Gastroesophageal sphincter (tissue), 4 donors: ENCODE measurements around the gene PCMTD2. TPM values are rescaled to one million over a fixed set of nuclear protein-coding genes. Genes with fewer than 3 reads are reported as not detected.

Experiments
- ATAC-seq: fragments of 150-250 bp; one replicate; pipeline ENCODE4 v1.9.1; 2016; ENCODE audit warnings: mild to moderate bottlenecking, moderate library complexity
- H3K27ac ChIP-seq, 4 donors: fragments of 200-600 bp; sonication (generic) in 3 of 4; 1 replicate in 3 of 4; 2 replicates in 1 of 4; pipeline ENCODE4 v1.5.1; 2016 to 2019
- H3K27me3 ChIP-seq: fragments of 200-600 bp; sonication (generic); one replicate; pipeline ENCODE4 v1.5.1; 2019
- H3K36me3 ChIP-seq, 2 donors: fragments of 200-600 bp; sonication (generic); one replicate each; pipeline ENCODE4 v1.5.1; 2019; ENCODE audit warnings: control low read depth in 1 of 2
- H3K4me1 ChIP-seq, 3 donors: fragments of 200-600 bp; sonication (generic); 1 replicate in 2 of 3; 2 replicates in 1 of 3; pipeline ENCODE4 v1.5.1; 2016 to 2019; ENCODE audit warnings: control low read depth in 2 of 3
- H3K4me3 ChIP-seq, 2 donors: fragments of 200-600 bp; sonication (generic); one replicate each; pipeline ENCODE4 v1.5.1; 2019; ENCODE audit warnings: mild to moderate bottlenecking in 1 of 2, moderate library complexity in 1 of 2
- H3K9me3 ChIP-seq, 3 donors: fragments of 200-600 bp; sonication (generic); one replicate each; pipeline ENCODE4 v1.5.1; 2017 to 2019; ENCODE audit warnings: control low read depth in 2 of 3
- CTCF ChIP-seq, 4 experiments: fragments of 200-600 bp in 2 of 4; fragments of 450-650 bp in 2 of 4; sonication (generic) in 1 of 4; IDR thresholded peaks; one replicate each; pipeline ENCODE4 v1.5.1; 2017 to 2019; ENCODE audit warnings: antibody characterized with exemption in 4 of 4, mild to moderate bottlenecking in 2 of 4, moderate library complexity in 2 of 4
- EP300 ChIP-seq: sonication (generic); formaldehyde crosslinking; IDR thresholded peaks from one replicate; pipeline ENCODE4 v1.6.1; 2017; ENCODE audit warnings: antibody characterized with exemption, mild to moderate bottlenecking
- POLR2A ChIP-seq, 2 donors: fragments of 450-650 bp; IDR thresholded peaks; one replicate each; pipeline ENCODE4 v1.6.1; 2017; ENCODE audit warnings: antibody characterized with exemption in 2 of 2, mild to moderate bottlenecking in 2 of 2, moderate library complexity in 1 of 2
- POLR2AphosphoS5 ChIP-seq: sonication (generic); formaldehyde crosslinking; IDR thresholded peaks from one replicate; pipeline ENCODE4 v1.6.1; 2017; ENCODE audit warnings: antibody characterized with exemption
- WGBS, 2 donors: methylation state at CpG; one replicate each; pipeline ENCODE4 v1.1.5; 2018; ENCODE audit warnings: low coverage in 1 of 2; 5-methylcytosine and 5-hydroxymethylcytosine counted together
- total RNA-seq, 4 donors: library from RNA; depleted of rRNA; stranded (reverse); fragments of >200 nt; gene quantifications; one replicate each; pipeline ENCODE4 v1.1.0, GENCODE V29; 2016

Gene PCMTD2
- total RNA-seq, 4 donors from 2014 or later, result 46.0 to 70.0 (median 48.1) TPM

- H3K4me1 ChIP-seq, result no peaks in the 10 kb centered on the region
- 91 to 95% methylated on average over 21 to 34 of the region's 53 CpGs for WGBS, 2 donors
- H3K27me3 ChIP-seq, result no peaks in the 10 kb centered on the region
- ATAC-seq, result no peak
- peaks cover 0 to 66% of the 10 kb centered on the region in 2 donors for H3K36me3 ChIP-seq
- H3K9me3 ChIP-seq, result no peaks in the 10 kb centered on the region
- H3K27ac ChIP-seq, result no peak overlapping the region
- TF ChIP-seq POLR2AphosphoS5, result no peak
- TF ChIP-seq POLR2A (IDR thresholded peaks at IDR 0.05), result no peak
- TF ChIP-seq EP300, result no peak
- no peak for TF ChIP-seq CTCF (IDR thresholded peaks at IDR 0.05)
- H3K4me3 ChIP-seq, result no peak overlapping the region
These were observed 14.3 kb downstream of the PCMTD2 start for GRCh38 chr20:64269604-64270411.

DNA sequence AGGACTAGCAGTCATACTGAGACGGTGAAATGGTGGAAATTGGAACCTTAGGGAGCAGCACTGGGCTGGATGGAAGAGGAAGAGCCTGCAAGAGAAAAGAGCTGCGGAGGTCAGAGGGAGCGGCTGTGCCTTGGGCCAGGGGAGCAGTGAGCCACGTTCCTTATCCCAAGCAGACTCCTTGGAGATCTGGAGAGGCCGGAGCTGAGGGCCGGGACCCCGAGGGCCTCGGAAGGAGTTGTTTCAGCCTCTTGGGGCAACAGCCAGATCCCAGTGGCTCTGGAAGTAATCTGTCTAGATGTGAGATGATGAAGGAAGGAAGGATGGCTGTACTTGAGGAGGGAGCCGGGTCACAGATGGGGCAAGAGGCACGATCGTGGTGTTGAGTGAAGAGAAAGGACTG lies 16.1 kb downstream of the PCMTD2 start:
- WGBS, 2 donors, result 92% methylated on average over 11 of the region's 11 CpGs; no CpG with 5 or more reads in 1 of the 2 donors
- no peaks in the 10 kb centered on the region for H3K9me3 ChIP-seq
- H3K4me1 ChIP-seq, result no peaks in the 10 kb centered on the region
- no peak overlapping the region for H3K27ac ChIP-seq
- H3K36me3 ChIP-seq, result peaks cover 0 to 51% of the 10 kb centered on the region in 2 donors
- H3K4me3 ChIP-seq, result no peak overlapping the region
- no peak for ATAC-seq
- no peak for TF ChIP-seq POLR2AphosphoS5
- no peak for TF ChIP-seq POLR2A (IDR thresholded peaks at IDR 0.05)
- TF ChIP-seq EP300, result no peak
- no peak for TF ChIP-seq CTCF (IDR thresholded peaks at IDR 0.05)
- no peaks in the 10 kb centered on the region for H3K27me3 ChIP-seq

DNA sequence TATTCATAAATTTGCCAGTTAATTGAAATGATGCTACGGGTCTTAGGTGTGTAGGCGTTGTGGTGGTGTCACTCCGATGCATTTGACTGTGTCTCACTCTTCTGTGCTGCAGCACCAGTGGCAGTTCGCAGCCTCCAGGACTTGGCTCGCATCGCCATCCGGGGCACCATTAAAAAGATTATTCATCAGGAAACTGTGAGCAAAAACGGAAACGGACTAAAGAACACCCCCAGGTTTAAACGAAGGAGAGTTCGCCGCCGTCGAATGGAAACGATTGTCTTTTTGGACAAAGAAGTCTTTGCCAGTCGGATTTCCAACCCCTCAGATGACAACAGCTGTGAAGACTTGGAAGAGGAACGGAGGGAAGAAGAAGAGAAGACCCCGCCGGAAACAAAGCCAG lies 17.6 kb downstream of the PCMTD2 start:
- no peak overlapping the region for H3K4me3 ChIP-seq
- H3K27ac ChIP-seq, result no peak overlapping the region
- H3K36me3 ChIP-seq, result peaks cover 0 to 48% of the 10 kb centered on the region in 2 donors
- no peaks in the 10 kb centered on the region for H3K27me3 ChIP-seq
- no peaks in the 10 kb centered on the region for H3K4me1 ChIP-seq
- ATAC-seq, result no peak
- no peak for TF ChIP-seq POLR2A (IDR thresholded peaks at IDR 0.05)
- TF ChIP-seq POLR2AphosphoS5, result no peak
- no peak for TF ChIP-seq CTCF (IDR thresholded peaks at IDR 0.05)
- TF ChIP-seq EP300, result no peak
- H3K9me3 ChIP-seq, result no peaks in the 10 kb centered on the region
- WGBS, 2 donors, result 84 to 93% methylated on average over 6 to 19 of the region's 19 CpGs

DNA sequence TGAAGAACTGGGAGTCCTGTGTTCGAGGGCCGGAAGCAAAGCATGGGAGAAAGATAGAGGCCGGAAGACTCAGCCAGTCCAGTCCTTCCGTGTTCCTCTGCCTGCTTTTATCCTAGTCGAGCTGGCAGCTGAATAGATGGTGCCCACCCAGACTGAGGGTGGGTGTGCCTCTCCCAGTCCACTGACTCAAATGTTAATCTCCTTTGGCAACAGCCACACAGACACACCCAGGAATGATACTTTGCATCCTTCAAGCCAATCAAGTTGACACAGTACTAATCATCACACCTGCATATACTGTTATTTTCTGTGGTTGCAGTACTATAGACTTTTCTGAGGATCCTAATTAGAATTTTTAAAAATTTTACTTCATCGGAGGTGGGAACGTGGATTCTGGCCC lies 21.3 kb downstream of the PCMTD2 start:
- no peaks in the 10 kb centered on the region for H3K27me3 ChIP-seq
- H3K27ac ChIP-seq, result no peak overlapping the region
- no peak overlapping the region for H3K4me3 ChIP-seq
- no peak for ATAC-seq
- no peak for TF ChIP-seq EP300
- TF ChIP-seq POLR2AphosphoS5, result no peak
- no peak for TF ChIP-seq POLR2A (IDR thresholded peaks at IDR 0.05)
- TF ChIP-seq CTCF (IDR thresholded peaks at IDR 0.05), result no peak
- H3K9me3 ChIP-seq, result no peaks in the 10 kb centered on the region
- H3K4me1 ChIP-seq, result no peaks in the 10 kb centered on the region
- peaks cover 0 to 40% of the 10 kb centered on the region in 2 donors for H3K36me3 ChIP-seq
- 87 to 90% methylated on average over 7 of the region's 7 CpGs for WGBS, 2 donors
